ENCODE measurements around the gene ARHGAP5.

Gene ARHGAP5, protein sequence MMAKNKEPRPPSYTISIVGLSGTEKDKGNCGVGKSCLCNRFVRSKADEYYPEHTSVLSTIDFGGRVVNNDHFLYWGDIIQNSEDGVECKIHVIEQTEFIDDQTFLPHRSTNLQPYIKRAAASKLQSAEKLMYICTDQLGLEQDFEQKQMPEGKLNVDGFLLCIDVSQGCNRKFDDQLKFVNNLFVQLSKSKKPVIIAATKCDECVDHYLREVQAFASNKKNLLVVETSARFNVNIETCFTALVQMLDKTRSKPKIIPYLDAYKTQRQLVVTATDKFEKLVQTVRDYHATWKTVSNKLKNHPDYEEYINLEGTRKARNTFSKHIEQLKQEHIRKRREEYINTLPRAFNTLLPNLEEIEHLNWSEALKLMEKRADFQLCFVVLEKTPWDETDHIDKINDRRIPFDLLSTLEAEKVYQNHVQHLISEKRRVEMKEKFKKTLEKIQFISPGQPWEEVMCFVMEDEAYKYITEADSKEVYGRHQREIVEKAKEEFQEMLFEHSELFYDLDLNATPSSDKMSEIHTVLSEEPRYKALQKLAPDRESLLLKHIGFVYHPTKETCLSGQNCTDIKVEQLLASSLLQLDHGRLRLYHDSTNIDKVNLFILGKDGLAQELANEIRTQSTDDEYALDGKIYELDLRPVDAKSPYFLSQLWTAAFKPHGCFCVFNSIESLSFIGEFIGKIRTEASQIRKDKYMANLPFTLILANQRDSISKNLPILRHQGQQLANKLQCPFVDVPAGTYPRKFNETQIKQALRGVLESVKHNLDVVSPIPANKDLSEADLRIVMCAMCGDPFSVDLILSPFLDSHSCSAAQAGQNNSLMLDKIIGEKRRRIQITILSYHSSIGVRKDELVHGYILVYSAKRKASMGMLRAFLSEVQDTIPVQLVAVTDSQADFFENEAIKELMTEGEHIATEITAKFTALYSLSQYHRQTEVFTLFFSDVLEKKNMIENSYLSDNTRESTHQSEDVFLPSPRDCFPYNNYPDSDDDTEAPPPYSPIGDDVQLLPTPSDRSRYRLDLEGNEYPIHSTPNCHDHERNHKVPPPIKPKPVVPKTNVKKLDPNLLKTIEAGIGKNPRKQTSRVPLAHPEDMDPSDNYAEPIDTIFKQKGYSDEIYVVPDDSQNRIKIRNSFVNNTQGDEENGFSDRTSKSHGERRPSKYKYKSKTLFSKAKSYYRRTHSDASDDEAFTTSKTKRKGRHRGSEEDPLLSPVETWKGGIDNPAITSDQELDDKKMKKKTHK (N-terminal part only)

DNA sequence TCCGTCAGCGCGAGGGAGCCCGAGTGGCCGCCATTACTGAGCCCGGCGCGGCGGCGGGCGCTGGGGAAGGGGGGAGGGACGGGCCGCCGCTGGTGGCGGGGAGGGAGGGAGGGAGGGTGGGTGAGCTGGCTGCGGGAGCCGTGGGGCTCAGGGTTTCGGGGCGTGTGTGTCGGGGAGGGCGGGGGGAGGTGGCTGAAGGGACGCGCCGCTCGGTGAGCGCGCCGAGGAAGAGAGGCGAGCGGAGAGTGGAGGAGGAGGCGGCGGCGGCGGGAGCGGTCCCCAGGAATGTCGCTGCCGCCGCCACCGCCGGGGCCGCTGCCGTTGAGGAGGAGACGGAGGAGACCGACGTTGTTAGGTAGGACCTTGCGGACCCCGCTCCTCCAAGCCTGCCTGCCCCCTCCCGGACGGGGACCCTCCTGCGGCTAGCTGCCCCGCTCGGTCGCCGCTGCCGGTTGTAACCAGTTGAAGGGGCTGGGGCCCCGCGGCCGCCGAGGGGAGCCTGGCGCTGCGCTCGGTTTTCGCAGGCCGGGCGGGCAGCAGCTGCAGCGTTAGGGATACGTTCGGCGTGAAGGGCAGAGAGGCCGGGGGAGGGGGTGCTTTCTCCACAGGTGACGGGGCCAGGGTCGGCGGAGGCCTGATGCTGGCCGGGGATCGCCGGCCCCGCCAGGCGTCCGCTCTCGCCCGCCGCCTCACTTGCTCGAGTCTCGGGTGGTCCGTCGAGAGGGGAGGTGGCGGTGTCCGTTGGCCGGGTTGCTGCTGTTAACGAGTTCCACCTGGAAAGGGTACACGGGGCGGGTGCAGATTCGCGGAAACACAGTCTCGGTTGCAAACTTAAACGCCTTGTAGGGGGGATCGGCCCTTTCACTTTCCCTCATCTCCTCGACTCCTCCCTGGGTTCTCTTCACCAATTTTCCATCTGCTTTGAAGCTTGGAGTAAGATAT, at the start of gene ARHGAP5:
Gene ARHGAP5, plus strand, starts transcription at position 224 of the 942 bp plus-strand sequence. CDS start 13,366 bp downstream, outside the sequence.
- no peak for DNase-seq (ENCODE audit: low read depth)

- peak; percentile 14 for DNase-seq (ENCODE audit: low read depth)
Measured at GRCh38 chr14:32028599-32028998, 48.5 kb upstream of the ARHGAP5 start.

DNA sequence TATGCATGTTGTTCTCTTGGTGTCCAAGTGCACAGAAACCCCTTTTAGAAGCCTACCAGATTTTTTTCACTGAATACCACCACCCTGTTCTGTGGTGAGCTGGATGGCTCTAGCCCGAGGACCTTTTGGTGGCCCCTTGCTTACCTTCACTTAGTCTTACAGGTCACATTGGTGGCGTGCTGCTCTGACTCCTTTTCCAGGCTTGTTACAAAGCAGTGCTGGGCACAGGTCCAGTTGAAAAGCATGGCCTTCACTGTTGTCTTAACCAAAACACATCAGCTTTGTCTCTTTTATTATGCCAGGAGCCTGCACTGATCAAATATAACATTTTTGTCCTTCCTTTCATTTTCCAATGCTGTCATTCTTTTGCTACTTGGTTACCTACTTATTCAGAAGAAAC, 43.6 kb upstream of the ARHGAP5 start:
- DNase-seq (ENCODE audit: low read depth), result no peak

GRCh38 chr14:32038876-32039275, 38.2 kb upstream of the ARHGAP5 start:
- DNase-seq (ENCODE audit: low read depth), result no peak

- no peak for DNase-seq (ENCODE audit: low read depth)
Measured at GRCh38 chr14:32039401-32040030, 37.6 kb upstream of the ARHGAP5 start.

- no peak for DNase-seq (ENCODE audit: low read depth)
Measured at GRCh38 chr14:32043624-32044023, 33.5 kb upstream of the ARHGAP5 start.

- no peak for DNase-seq (ENCODE audit: low read depth)
Measured at GRCh38 chr14:32044454-32044853, 32.6 kb upstream of the ARHGAP5 start.

DNA sequence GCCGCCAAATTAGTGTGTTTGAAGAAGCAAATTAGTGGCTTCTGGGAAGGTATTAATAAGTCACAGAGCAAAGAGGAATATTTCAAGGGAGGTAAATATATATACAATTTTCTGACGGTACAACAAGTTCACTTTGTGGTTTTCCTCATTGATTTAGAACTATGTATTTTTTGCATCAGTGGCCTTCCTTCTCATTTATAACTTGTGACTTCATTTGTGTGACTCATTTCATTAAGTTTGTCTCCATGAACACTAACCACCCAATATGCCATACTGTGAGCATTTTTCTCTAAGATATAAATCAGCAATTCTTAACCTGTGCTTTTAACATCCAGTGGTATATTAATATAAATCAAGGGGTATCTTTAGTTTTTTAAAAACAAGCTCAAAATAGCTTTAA, 29.3 kb upstream of the ARHGAP5 start:
- no peak for DNase-seq (ENCODE audit: low read depth)

GRCh38 chr14:32049361-32050088, 27.6 kb upstream of the ARHGAP5 start:
- no peak for DNase-seq (ENCODE audit: low read depth)

DNA sequence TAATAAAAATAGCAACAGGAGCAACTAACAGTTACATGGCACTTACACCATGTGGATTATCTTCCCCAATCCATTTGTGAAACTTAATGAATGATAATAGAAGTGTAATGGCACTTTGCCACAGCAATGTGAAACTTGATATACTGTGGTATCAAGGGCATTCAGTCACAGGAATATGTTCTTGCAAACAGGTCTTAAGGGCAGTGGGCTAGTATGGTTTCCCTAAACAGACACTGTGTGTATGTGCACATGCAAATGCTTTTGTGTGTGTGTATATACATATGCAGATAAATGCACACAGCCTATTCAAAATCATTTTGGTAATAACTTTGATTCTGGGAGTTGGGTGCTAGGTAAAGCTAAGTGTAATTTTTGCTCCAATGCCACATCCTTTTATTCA, 26.2 kb upstream of the ARHGAP5 start:
- DNase-seq (ENCODE audit: low read depth), result no peak

DNA sequence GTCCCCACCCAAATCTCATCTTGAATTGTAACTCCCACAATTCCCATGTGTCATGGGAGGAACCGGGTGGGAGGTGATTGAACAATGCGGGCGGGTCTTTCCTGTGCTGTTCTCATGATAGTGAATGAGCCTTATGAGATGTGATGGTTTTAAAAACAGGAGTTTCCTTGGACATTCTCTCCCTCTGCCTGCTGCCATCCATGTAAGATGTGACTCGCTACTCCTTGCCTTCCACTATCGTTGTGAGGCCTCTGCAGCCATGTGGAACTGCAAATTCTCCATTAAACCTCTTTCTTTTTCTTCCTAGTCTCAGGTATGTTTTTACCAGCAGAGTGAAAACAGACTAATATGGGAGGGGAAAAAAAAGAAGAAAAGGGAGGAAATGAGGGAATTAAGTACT, 22.6 kb upstream of the ARHGAP5 start:
- DNase-seq (ENCODE audit: low read depth), result no peak

DNA sequence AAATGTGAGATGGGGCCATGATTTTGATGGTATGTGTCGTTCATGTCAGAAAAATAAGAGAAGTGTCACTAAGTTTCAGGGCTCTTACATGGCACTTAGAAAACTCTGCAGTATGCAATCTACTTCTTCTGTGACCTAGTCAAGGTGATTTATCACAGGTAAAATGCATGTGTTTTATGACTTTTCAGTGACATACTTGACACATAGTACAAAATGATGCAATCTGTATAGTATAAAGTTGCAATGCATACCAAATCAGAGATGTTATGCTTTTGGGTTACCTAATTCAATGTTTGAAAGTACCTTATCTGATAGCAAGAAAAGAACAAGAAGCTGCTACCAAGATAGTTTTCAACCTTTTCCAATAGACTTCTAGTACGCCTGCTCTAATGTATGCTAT, 21.9 kb upstream of the ARHGAP5 start:
- DNase-seq (ENCODE audit: low read depth), result no peak

- DNase-seq (ENCODE audit: low read depth), result no peak
Measured at GRCh38 chr14:32059702-32060101, 17.4 kb upstream of the ARHGAP5 start.

DNA sequence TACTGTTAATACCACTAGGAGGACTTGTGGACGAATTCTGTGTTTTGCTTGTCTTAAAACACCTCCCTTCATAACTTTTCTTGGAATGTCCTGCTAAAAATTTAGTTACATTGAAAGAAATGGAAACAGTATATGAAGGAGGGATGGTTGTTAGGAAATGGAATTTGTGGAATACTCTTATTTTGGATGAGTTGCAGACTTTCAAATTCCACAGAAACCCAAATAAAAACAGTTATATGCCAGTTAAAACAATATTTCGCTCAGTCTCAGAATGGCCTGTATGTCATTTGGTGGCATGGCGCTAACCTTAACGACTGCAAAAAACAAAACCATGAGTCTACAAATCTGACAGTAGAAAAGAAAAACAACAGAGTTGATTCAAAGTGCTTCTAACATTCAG, 12.2 kb upstream of the ARHGAP5 start:
- DNase-seq (ENCODE audit: low read depth), result no peak

GRCh38 chr14:32068708-32069107, 8.4 kb upstream of the ARHGAP5 start:
- DNase-seq (ENCODE audit: low read depth), result no peak

GRCh38 chr14:32070282-32070681, 6.8 kb upstream of the ARHGAP5 start:
- no peak for DNase-seq (ENCODE audit: low read depth)

- DNase-seq (ENCODE audit: low read depth), result no peak
Measured at GRCh38 chr14:32072676-32073075, 4.4 kb upstream of the ARHGAP5 start.

GRCh38 chr14:32073537-32074189, 3.4 kb upstream of the ARHGAP5 start:
- DNase-seq (ENCODE audit: low read depth), result peak; percentile 75

DNA sequence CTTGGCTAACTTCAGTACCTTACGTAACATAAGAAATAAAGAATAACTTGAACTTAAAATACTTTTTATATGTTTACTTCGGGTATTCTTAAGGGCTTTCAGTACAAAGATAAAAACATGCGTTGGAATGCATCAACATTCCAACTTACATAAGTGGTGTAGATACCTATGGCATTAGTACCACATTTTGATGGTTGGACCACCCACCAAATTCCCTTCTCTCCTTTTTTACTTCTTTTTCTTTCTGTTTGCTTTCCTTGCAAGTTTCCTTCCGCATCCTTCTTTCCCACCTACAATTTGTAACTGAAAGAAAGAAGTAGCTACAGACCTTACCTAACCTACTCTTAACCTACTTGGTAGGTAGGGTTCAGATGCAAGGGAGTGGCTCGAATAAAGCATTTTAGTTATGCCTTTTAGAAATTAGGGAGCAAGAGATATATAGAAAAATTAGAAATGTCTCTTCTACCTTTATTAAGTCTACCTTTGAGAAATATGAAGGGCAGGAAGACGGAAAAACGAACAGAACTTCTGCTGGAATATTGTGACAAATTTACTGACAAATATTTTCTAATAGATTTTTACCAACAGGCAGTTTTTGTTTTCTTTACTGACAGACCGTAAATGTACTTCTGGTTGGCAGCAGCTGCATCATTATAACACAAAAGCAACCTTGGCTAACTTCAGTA, 2.1 kb upstream of the ARHGAP5 start:
- no peak for DNase-seq (ENCODE audit: low read depth)

All from stromal cell of bone marrow (primary cell).